ENCODE measurements around the gene SRRT.
A peak's percentile ranks its signal among the peaks of the same experiment; 100 is the strongest.

The SRRT gene

GRCh38 chr7:100892364-100893317, 17.7 kb downstream of the SRRT start:
- Histone ChIP-seq H3K27me3 (replicated peaks; ENCODE audit: control insufficient read depth, insufficient read depth, low read length) (peaks cover 10% of the 10 kb centered on the region), H3K4me3 (ENCODE audit: low read length) (peak overlapping the region; percentile 81)
- DNase-seq (ENCODE audit: low read depth): no peak

GRCh38 chr7:100893318-100893895, 18.5 kb downstream of the SRRT start:
- Histone ChIP-seq H3K27me3 (replicated peaks; ENCODE audit: control insufficient read depth, insufficient read depth, low read length) (peaks cover 15% of the 10 kb centered on the region), H3K4me3 (ENCODE audit: low read length) (peak overlapping the region; percentile 81), H3K4me1 (ENCODE audit: control insufficient read depth, insufficient read depth, low read length) (peaks cover 31% of the 10 kb centered on the region), H3K36me3 (ENCODE audit: control insufficient read depth, insufficient read depth, low read length, severe bottlenecking) (peaks cover 9% of the 10 kb centered on the region), H3K9ac (ENCODE audit: low read length) (peak overlapping the region; percentile 91), H3K9me3 (ENCODE audit: control insufficient read depth, low read length) (no peaks in the 10 kb centered on the region)
- DNase-seq (ENCODE audit: low read depth): no peak

More at GRCh38 chr7:100892364-100893317, 17.7 kb downstream of the SRRT start:
- Histone ChIP-seq H3K9ac (ENCODE audit: low read length) (peak overlapping the region; percentile 91), H3K4me1 (ENCODE audit: control insufficient read depth, insufficient read depth, low read length) (peaks cover 39% of the 10 kb centered on the region), H3K9me3 (ENCODE audit: control insufficient read depth, low read length) (no peaks in the 10 kb centered on the region), H3K36me3 (ENCODE audit: control insufficient read depth, insufficient read depth, low read length, severe bottlenecking) (peaks cover 17% of the 10 kb centered on the region)

GRCh38 chr7:100893910-100894721, 19.2 kb downstream of the SRRT start:
- Histone ChIP-seq H3K4me1 (ENCODE audit: control insufficient read depth, insufficient read depth, low read length) (peaks cover 24% of the 10 kb centered on the region), H3K4me3 (ENCODE audit: low read length) (peak overlapping the region; percentile 81), H3K36me3 (ENCODE audit: control insufficient read depth, insufficient read depth, low read length, severe bottlenecking) (peaks cover 5% of the 10 kb centered on the region), H3K9ac (ENCODE audit: low read length) (peak overlapping the region; percentile 91), H3K9me3 (ENCODE audit: control insufficient read depth, low read length) (no peaks in the 10 kb centered on the region), H3K27me3 (replicated peaks; ENCODE audit: control insufficient read depth, insufficient read depth, low read length) (peaks cover 15% of the 10 kb centered on the region)
- no peak for DNase-seq (ENCODE audit: low read depth)

- H3K9me3 ChIP-seq (ENCODE audit: control insufficient read depth, low read length): no peaks in the 10 kb centered on the region
- peaks cover 5% of the 10 kb centered on the region for H3K36me3 ChIP-seq (ENCODE audit: control insufficient read depth, insufficient read depth, low read length, severe bottlenecking)
- H3K4me1 ChIP-seq (ENCODE audit: control insufficient read depth, insufficient read depth, low read length): peaks cover 22% of the 10 kb centered on the region
- peaks cover 18% of the 10 kb centered on the region for H3K27me3 ChIP-seq (replicated peaks; ENCODE audit: control insufficient read depth, insufficient read depth, low read length)
- peak; percentile 78 for DNase-seq (ENCODE audit: low read depth)
- peak overlapping the region; percentile 81 for H3K4me3 ChIP-seq (ENCODE audit: low read length)
- peak overlapping the region; percentile 91 for H3K9ac ChIP-seq (ENCODE audit: low read length)
These were observed 20.2 kb downstream of the SRRT start for GRCh38 chr7:100894860-100895700.

- Histone ChIP-seq H3K9me3 (ENCODE audit: control insufficient read depth, low read length) (no peaks in the 10 kb centered on the region), H3K27me3 (replicated peaks; ENCODE audit: control insufficient read depth, insufficient read depth, low read length) (peaks cover 23% of the 10 kb centered on the region), H3K4me1 (ENCODE audit: control insufficient read depth, insufficient read depth, low read length) (peaks cover 19% of the 10 kb centered on the region), H3K36me3 (ENCODE audit: control insufficient read depth, insufficient read depth, low read length, severe bottlenecking) (peaks cover 5% of the 10 kb centered on the region), H3K4me3 (ENCODE audit: low read length) (peak within 1 kb of the TSS; percentile 81), H3K9ac (ENCODE audit: low read length) (peak within 1 kb of the TSS; percentile 91)
- DNase-seq (ENCODE audit: low read depth): no peak
These were observed 20.7 kb downstream of the SRRT start, which contains the start of gene ACHE for GRCh38 chr7:100895701-100895955. Gene ACHE, minus strand, starts transcription at chr7:100895888. Its CDS starts 1,656 bp downstream, at chr7:100894232.

GRCh38 chr7:100895956-100896731, 21.2 kb downstream of the SRRT start:
- Histone ChIP-seq H3K27me3 (replicated peaks; ENCODE audit: control insufficient read depth, insufficient read depth, low read length) (peaks cover 28% of the 10 kb centered on the region), H3K9me3 (ENCODE audit: control insufficient read depth, low read length) (no peaks in the 10 kb centered on the region), H3K36me3 (ENCODE audit: control insufficient read depth, insufficient read depth, low read length, severe bottlenecking) (peaks cover 5% of the 10 kb centered on the region), H3K9ac (ENCODE audit: low read length) (peak overlapping the region; percentile 5), H3K4me3 (ENCODE audit: low read length) (peak overlapping the region; percentile 61), H3K4me1 (ENCODE audit: control insufficient read depth, insufficient read depth, low read length) (peaks cover 14% of the 10 kb centered on the region)
- DNase-seq (ENCODE audit: low read depth): peak; percentile 50

- Histone ChIP-seq H3K9me3 (ENCODE audit: control insufficient read depth, low read length) (no peaks in the 10 kb centered on the region), H3K4me3 (ENCODE audit: low read length) (no peak overlapping the region), H3K4me1 (ENCODE audit: control insufficient read depth, insufficient read depth, low read length) (peaks cover 8% of the 10 kb centered on the region), H3K9ac (ENCODE audit: low read length) (no peak overlapping the region), H3K27me3 (replicated peaks; ENCODE audit: control insufficient read depth, insufficient read depth, low read length) (peaks cover 32% of the 10 kb centered on the region), H3K36me3 (ENCODE audit: control insufficient read depth, insufficient read depth, low read length, severe bottlenecking) (peaks cover 5% of the 10 kb centered on the region)
- DNase-seq (ENCODE audit: low read depth): peak; percentile 80
These were observed 22.1 kb downstream of the SRRT start for GRCh38 chr7:100896732-100897608.

GRCh38 chr7:100897772-100898454, 23.0 kb downstream of the SRRT start:
- Histone ChIP-seq H3K9ac (ENCODE audit: low read length) (no peak overlapping the region), H3K4me3 (ENCODE audit: low read length) (no peak overlapping the region), H3K27me3 (replicated peaks; ENCODE audit: control insufficient read depth, insufficient read depth, low read length) (peaks cover 35% of the 10 kb centered on the region), H3K4me1 (ENCODE audit: control insufficient read depth, insufficient read depth, low read length) (peaks cover 6% of the 10 kb centered on the region), H3K36me3 (ENCODE audit: control insufficient read depth, insufficient read depth, low read length, severe bottlenecking) (peaks cover 2% of the 10 kb centered on the region), H3K9me3 (ENCODE audit: control insufficient read depth, low read length) (no peaks in the 10 kb centered on the region)
- DNase-seq (ENCODE audit: low read depth): no peak

- Histone ChIP-seq H3K4me3 (ENCODE audit: low read length) (no peak overlapping the region), H3K9me3 (ENCODE audit: control insufficient read depth, low read length) (no peaks in the 10 kb centered on the region), H3K9ac (ENCODE audit: low read length) (no peak overlapping the region), H3K36me3 (ENCODE audit: control insufficient read depth, insufficient read depth, low read length, severe bottlenecking) (no peaks in the 10 kb centered on the region), H3K27me3 (replicated peaks; ENCODE audit: control insufficient read depth, insufficient read depth, low read length) (peaks cover 35% of the 10 kb centered on the region), H3K4me1 (ENCODE audit: control insufficient read depth, insufficient read depth, low read length) (no peaks in the 10 kb centered on the region)
- no peak for DNase-seq (ENCODE audit: low read depth)
These were observed 24.5 kb downstream of the SRRT start for GRCh38 chr7:100899432-100899831.

Measured in adipocyte (in vitro differentiated cells).